HG03108 (cell line): ENCODE measurements around the gene SLC25A33.
"Not testable (repeated sequence)": the region's sequence is repeated elsewhere in the genome, so short reads cannot be mapped to it uniquely, and the experiment has no call there.

ENCODE experiments used
- ATAC-seq: cut with Tn5 transposase; IDR thresholded peaks from one replicate; pipeline ENCODE4 v1.9.1; 2021; ENCODE audit warnings: moderate library complexity; ENCODE audit not compliant: unreplicated experiment

Gene SLC25A33

DNA sequence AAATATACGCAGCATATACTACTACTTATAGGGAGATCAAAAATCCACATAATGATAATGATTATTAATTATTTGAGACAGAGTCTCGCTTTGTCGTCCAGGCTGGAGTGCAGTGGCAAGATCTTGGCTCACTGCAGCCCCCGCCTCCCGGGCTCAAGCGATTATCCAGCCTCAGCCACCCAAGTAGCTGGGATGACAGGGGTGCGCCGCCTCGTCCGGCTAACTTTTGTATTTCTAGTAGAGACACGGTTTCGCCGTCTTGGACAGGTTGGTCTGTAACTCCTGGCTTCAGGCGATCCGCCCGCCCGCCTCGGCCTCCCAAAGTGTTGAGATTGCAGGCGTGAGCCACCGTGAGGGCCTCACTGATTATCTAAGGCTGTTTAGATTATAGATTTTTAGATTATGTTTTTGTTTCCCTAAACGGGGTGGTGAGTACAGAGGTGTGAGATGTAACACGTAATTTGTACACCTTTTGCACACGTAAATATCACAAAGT lies 548 bp upstream of the SLC25A33 start:
- no peak for ATAC-seq

DNA sequence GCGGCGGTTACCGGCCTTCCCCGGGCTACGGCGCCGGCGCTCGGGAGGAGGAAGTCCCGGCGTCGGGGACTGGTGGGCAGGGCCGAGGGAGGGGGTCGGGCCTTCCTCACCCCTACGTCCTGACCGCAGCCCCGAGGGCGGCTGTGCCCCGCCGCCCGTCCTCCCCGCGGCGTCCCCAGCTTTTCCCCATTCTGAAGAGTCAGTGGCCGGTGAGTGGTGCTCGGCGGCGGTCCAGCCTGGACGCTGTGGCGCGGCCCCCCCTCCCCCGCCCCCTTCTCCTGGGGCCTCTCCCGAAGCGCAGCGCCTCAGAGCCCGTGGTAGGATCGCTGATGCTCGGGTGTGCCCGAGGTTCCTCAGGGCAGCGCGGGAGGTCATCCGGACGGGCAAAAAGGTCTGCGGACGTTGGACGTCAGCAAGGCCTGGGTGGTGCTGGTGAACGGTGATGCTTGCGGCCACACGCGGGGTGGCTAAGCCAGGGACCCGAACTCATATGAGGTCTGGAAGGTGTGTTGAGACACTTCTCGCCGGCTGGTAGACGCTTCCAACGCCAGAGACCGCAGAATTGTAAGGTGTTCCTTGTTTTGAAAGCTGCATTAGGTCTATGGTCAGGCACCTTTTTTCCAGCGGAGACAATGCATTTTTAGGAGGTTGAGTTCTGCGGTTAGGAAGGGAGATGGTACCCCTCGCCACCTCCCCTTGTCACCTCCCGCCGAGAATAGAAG lies 725 bp downstream of the SLC25A33 start:
- peak; percentile 25 for ATAC-seq

DNA sequence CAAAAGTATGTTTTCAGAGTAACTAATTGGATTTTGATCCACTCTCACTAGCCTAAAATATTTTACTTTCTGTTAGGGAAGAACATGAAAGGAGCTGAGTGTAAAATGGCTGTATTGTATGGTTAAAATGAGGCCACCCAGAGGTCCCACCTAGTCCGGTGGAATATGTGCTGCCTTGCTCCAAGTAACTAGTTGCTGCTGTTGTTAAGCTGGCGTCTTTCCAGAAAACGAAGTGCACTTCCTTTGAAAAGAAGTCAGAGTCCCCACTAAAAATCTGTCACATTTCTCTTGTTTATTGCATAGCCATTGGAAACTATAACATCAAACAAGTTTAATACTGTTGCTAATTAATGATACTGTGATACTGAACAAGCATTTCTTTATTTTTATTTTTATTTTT lies 3.2 kb downstream of the SLC25A33 start:
- no peak for ATAC-seq

DNA sequence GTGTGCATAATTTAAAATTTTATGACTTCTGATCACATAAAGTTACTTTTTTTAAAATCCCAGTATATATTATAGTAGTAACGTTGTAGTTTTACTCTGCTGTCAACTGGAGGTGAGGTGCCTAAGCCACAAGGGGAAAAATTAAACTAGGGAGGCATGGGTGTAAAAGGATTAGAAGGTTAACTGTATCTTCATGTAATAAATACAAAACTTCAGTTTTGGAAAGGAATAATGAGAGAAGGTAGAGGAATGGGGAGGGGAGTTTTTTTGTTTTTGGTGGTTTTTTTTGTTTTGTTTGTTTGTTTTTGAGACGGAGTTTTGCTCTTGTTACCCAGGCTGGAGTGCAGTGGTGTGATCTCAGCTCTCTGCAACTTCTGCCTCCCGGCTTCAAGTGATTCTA lies 5.7 kb downstream of the SLC25A33 start:
- ATAC-seq: no peak

DNA sequence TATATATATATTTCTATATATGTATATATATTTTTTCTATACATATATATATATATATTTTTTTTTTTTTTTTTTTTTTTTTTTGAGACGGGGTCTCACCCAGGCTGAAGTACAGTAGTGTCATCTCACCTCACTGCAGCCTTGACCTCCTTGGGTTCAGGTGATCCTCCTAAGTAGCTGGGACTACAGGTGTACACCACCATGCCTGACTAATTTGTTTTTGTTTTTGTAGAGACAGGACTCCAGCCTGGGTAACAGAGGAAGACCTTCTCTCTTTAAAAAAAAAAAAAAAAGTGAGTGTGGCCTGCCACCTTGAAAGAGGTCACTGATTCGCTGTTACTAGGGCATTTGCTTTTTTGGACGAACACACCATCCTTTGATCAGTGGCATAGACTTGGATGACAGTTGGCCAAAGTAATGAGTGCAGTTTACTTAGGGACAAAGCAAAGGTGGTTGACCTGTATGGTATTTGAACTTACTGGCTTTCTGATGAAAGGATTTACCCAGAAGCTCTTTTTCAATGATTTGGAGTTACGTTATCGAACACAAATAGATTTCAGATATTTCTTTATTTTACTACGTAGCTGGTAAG lies 10.8 kb downstream of the SLC25A33 start:
- no peak for ATAC-seq

DNA sequence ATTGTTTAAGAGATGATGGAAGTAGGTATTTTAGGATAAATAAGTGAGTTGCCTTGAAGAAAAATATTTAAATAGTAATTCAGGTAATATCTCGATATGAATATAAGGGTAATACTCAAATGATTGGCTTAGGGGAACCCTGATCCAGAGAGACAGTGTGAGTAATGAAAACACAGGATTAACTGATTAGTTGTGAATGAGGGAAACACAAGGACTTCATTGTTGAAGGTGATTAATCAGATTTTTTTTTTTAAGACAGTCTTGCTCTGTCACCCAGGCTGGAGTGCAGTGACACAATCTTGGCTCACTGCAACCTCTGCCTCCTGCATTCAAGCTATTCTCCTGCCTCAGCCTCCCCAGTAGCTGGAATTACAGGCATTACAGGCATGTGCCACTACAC lies 12.7 kb downstream of the SLC25A33 start:
- no peak for ATAC-seq

DNA sequence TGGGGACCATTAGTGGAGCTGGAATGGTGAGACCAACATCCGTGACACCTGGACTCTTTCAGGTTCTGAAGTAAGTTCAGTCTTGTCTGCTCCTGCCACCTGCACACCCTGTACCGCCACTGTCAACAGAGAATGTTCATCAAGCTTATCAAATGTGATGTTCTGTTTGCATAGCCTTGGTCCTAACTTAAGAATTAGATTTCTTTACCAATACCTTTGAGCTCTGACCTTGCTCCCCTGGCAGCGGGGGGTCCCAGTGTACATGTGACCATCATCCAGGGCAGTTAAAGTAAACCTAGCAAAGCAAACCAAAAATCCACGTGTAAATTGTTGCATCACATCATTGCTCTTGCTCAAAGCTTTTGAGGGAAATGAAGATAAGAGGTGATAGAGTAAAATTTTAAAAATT lies 14.5 kb downstream of the SLC25A33 start:
- ATAC-seq: no peak

DNA sequence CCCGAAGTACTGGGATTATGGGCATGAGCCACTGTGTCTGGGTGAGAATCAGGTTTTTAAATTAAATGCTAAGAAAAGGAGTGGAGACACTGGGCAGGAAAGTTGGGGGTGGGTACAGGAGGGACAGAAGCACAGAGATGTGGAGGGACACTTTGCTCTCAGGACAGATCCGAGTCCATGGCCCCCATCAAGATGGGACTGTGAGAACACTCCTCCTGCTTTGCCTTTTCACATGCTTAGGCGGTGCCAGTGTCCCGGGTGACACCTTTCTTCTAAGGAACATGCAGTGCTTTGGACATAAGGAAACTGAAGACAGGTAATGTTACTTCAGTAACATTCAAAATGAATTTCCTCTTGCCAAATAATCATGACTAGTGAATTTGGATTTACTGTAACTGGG lies 16.7 kb downstream of the SLC25A33 start:
- no peak for ATAC-seq

DNA sequence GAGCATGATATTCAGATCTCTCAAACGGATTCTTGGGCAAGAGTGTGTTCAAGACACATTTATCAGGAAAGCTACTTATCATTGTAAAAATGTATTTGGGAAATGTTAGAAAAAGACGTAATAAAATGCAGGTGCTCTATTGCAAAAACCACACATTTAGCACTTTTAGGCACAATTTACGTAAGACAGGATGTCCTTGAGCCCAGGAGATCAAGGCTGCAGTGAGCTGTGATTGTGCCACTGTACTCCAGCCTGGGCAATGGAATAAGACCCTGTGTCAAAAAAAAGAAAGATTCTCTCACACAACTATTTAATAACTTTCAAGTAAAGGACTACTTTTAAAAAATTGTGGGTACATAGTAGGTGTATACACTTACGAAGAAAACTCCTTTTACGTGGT lies 18.4 kb downstream of the SLC25A33 start:
- no peak for ATAC-seq

DNA sequence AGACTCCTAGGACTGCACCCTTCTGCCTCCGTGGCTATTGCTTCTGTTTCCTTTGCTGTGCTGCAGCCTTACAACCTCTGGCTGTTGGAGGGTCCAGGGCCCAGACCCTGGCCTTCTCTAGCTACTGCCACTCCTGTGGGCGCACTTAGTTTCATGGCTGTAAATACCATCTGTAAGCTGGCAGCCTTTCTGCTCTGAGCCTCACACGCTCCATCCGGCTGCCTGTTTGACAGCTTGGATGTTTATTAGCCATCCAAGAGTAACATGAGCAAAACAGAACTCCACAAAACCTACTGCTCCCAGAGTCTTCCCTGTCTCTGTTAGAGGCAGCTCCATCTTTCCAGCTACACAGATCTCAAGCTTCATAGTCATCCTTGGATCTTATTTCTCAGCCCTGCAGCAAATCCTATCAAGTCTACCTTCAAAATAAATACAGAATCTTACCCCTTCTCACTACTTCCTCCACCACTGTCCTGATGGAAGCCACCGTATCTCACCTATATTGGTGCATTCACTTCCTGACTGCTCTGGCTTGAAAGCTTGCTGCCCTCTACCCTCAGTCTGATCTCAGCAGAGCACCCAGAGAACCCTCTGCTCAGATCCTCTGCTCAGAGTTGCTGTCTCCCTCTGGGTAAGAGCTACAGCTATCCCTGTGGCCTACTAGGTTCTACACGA lies 19.1 kb downstream of the SLC25A33 start:
- ATAC-seq: no peak

DNA sequence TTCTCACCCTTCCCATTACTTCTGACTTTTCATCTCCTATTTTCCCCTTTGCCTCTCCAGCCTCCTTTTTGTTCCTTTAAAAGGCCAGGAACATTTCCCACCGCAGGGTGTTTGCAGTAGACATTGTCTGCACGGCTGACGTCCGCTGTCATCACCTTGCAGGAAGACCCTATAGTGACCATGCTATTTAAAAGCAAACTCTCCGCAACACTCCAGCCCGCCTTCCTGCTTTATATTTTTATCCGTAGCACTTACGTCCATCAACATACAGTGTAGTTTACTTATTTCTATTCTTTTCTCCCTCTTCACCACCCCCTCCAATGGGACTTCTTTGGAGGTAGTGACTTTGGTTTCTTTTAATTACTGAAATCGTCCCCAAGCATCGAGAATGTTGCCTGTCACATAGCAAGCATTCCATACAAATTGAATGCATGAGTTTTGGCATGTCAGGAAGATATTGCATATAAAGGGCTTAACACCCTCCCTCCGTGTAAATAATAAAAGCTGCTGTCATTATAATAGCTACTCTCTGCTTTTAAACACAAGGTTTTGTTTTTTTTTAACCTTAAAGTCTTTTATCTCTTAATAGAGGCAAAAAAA lies 19.8 kb downstream of the SLC25A33 start:
- ATAC-seq: no peak

DNA sequence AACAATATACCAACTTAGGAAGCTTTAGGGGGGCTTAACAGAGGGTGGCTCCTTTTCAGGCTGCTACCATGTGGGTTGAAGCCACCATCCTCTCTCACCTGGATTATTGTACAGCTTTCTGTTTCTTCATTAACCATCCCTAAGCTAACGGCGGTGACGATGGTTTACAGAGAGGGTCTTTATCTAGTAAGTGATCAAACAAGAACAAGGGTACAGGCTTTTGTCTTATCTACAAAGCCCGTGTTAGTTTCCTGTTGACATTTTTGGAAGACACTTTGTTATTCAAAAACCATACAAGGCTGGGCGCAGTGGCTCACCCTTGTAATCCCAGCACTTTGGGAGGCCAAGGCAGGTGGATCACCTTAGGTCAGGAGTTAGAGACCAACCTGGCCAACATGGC lies 20.4 kb downstream of the SLC25A33 start:
- ATAC-seq: no peak

DNA sequence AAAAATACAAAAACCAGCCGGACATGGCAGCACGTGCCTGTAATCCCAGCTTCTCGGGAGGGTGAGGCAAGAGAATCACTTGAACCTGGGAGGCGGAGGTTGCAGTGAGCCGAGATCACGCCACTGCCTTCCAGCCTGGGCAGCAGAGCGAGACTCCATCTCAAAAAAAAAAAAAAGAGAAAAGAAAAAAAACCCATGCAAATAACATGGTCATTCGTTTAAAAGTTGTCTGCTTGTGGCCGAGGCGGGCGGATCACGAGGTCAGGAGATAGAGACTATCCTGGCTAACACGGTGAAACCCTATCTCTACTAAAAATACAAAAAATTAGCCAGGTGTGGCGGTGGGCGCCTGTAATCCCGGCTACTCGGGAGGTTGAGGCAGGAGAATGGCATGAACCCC lies 20.8 kb downstream of the SLC25A33 start:
- ATAC-seq: not testable (repeated sequence)

DNA sequence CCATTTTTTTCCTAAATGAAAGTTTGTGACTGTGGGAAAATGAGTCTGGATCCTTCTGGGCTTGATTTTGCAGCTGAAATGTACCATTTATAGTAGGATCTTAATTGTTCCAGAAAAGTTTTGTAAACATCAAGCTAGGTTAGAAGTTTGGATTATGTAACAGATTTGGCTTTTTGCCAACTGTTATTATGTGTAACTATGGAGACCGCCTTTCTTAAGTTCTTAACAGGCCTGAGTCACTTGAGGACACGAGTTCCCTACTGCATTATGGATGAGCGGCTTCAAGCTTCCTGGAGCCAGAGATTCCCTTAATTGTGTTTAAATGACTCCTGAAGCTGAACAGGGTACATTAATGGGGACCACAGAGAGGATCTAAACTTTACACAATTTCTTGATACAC lies 22.2 kb downstream of the SLC25A33 start:
- ATAC-seq: no peak

DNA sequence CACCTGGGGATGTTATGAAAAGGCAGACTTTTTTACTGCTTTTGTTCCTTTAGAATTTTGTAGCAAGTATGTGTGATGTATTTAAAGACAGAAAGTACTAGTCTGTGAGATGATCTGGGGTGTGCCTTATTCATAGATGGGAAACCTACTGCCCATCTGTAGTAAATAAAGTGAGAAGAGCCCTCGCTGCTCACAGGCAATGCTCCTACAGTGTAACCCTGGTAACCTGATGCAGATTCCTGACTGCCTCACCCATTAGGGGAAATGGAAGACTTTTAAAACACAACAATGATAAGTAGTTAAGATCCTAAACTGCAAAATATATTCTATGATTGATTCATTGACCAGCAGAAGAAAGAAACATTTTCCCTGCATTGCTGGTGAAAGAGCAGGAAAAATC lies 30.0 kb downstream of the SLC25A33 start:
- ATAC-seq: no peak

DNA sequence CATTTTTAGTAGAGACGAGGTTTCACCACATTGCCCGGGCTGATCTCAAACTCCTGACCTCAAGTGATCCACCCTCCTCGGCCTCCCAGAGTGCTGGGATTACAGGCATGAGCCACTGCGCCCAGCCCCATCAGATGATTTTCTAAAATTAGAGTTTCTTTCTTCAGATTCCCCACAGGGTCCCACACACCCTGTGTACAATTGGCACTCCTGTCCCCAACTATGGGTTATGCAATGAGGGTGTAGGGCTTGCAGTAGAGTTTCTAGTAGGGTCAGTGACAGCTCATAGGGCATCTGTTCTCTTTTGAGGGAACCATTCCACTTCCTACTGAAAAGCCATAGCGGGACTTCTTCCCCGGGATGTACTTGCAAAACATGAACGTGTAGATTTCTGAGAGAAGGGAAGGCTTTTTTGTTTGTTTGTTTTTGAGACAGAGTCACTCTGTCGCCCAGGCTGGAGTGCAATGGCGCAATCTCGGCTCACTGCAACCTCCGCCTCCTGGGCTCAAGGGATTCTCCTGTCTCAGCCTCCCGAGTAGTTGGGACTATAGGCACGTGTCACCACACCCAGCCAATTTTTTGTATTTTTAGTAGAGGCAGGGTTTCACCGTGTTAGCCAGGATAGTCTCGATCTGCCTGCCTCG lies 31.7 kb downstream of the SLC25A33 start:
- ATAC-seq: not testable (repeated sequence)

DNA sequence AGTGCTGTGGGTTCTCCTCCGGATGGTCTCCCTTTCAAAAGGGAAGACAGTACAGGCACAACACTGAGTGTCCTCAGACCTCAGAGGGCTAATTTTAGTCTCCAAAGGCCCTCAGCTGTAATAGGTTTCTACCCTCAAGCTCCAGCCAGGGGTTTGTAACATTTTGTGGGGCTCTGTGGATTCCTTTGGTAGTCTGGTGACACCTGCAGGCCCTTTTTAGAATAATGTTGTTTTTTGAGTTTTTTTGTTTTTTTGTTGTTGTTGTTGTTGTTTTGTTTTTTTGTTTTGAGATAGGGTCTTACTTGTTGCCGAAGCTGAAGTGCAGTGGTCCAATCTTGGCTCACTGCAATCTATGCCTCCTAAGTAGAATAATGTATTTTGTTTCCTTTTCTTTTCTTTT lies 34.5 kb downstream of the SLC25A33 start:
- ATAC-seq: no peak

DNA sequence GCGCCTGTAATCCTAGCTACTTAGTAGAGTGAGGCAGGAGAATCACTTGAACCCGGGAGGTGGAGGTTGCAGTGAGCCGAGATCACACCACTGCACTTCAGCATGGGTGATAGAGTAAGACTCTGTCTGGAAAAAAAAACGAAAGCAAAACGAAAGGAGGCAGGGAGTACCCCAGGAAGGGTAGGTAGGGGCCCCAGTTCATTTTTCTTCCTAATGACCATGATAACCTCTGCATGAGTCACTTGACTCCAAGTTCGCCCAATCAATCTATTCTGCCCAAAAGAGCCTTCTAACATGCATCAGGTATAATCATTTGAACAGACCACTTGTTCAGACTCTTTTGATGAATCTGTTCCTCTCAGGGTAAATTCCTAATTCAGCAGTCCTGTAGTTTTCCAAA lies 36.2 kb downstream of the SLC25A33 start:
- ATAC-seq: no peak

DNA sequence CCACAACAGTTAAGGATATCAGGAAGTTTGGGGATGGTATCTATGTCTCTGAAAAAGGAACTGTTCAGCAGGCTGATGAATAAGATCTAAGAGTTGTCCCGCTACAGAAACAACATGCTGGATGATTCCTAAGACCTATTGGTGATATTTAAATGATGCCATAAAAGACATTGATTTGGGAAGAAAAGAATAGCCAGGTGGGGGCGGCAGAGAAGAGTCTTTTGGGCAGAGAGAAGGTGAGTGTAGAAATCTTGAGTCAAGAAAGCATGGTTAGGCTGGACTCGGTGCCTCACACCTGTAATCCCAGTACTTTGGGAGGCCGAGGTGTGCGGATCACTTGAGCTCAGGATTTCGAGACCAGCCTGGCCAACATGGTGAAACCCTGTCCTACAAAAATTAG lies 37.6 kb downstream of the SLC25A33 start:
- no peak for ATAC-seq

DNA sequence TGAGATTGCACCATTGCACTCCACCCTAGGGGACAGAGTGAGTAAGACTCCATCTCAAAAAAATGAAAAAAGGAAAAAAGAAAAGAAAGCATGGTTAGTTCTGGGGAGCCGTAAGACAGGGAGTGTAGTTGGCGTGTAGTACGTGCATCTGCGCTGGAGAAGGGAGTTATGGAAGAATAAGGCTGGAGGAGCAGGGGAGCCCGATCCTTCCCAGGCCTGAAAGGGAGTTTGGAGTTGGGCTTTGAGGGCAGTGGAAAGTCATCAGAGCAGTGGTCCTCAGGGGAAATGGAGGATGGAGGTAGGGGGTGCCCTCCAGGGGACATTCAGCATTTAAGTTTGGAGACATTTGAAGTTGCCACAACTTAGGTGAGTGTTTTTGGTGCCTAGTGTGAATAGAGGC lies 38.2 kb downstream of the SLC25A33 start:
- ATAC-seq: no peak

DNA sequence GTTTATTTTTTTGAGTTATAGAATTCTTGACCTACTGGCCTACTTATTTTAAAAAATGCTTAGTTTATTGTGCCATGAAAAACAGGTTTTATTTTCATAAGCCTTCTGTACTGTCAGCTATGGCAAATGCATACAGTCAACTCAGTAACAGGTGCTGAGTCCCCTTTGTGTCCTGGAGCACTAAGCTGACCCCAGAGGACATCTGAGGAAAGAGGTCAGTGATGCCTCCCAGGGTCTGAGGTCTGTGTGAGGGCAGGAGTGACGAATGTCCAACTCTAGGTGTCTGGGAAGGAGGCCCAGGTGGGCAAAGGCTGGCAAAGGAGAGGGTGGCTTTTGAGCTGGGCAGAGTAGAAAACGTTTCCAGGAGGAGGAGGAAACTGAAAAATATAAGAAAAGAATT lies 41.7 kb downstream of the SLC25A33 start:
- no peak for ATAC-seq
